Breast epithelium (tissue), 4 donors: ENCODE measurements around the gene ARHGAP15. TPM values are rescaled to one million over a fixed set of nuclear protein-coding genes. Genes with fewer than 3 reads are reported as not detected.

Experiments
- DNase-seq, 2 donors: peaks; one replicate each; pipeline ENCODE4 v3.0.0-alpha.2; 2019; ENCODE audit warnings: low spot score in 2 of 2
- H3K27ac ChIP-seq, 2 donors: fragments of 200-600 bp; sonication (generic) in 1 of 2; one replicate each; pipeline ENCODE4 v1.5.1; 2016 to 2019; ENCODE audit warnings: mild to moderate bottlenecking in 1 of 2
- H3K27me3 ChIP-seq, 2 donors: fragments of 200-600 bp; sonication (generic) in 1 of 2; one replicate each; pipeline versions ENCODE4 v1.5.1 to v1.6.0; 2017 to 2019; ENCODE audit warnings: control low read depth in 1 of 2, mild to moderate bottlenecking in 1 of 2
- H3K36me3 ChIP-seq: fragments of 200-600 bp; one replicate; pipeline ENCODE4 v1.5.1; 2019
- H3K4me1 ChIP-seq, 2 donors: fragments of 200-600 bp; sonication (generic); one replicate each; pipeline ENCODE4 v1.5.1; 2016 to 2019; ENCODE audit warnings: control low read depth in 1 of 2
- H3K4me3 ChIP-seq, 3 donors: fragments of 200-600 bp; sonication (generic); 1 replicate in 2 of 3; 2 replicates in 1 of 3; pipeline ENCODE4 v1.5.1; 2016 to 2019; ENCODE audit warnings: mild to moderate bottlenecking in 3 of 3, moderate library complexity in 2 of 3
- H3K9me3 ChIP-seq, 2 donors: fragments of 200-600 bp; sonication (generic) in 1 of 2; one replicate each; pipeline ENCODE4 v1.5.1; 2016 to 2019; ENCODE audit warnings: control low read depth in 1 of 2
- CTCF ChIP-seq, 3 donors: fragments of 450-650 bp; IDR thresholded peaks; one replicate each; pipeline ENCODE4 v1.5.1; 2016 to 2017; ENCODE audit warnings: antibody characterized with exemption in 3 of 3, mild to moderate bottlenecking in 3 of 3, moderate library complexity in 3 of 3
- POLR2A ChIP-seq: fragments of 450-650 bp; IDR thresholded peaks from one replicate; pipeline ENCODE4 v1.6.1; 2016; ENCODE audit warnings: antibody characterized with exemption, mild to moderate bottlenecking, moderate library complexity
- POLR2AphosphoS5 ChIP-seq, 3 donors: sonication (generic); formaldehyde crosslinking; IDR thresholded peaks; one replicate each; pipeline ENCODE4 v1.6.1; 2017; ENCODE audit warnings: antibody characterized with exemption in 3 of 3
- intact Hi-C: fragments of 100-400 bp; cut with DNase I; formaldehyde crosslinking; loops from one replicate; pipeline ENCODE4 v1.15.1; 2023; ENCODE audit warnings: low total_unique reads
- total RNA-seq, 3 donors: library from RNA; depleted of rRNA; stranded (reverse); fragments of >200 nt; gene quantifications; one replicate each; pipeline ENCODE4 v1.1.0, GENCODE V29; 2016

Gene ARHGAP15
- total RNA-seq, 3 donors from 2014 or later, result 8.9 to 13.4 (median 10.7) TPM

DNA sequence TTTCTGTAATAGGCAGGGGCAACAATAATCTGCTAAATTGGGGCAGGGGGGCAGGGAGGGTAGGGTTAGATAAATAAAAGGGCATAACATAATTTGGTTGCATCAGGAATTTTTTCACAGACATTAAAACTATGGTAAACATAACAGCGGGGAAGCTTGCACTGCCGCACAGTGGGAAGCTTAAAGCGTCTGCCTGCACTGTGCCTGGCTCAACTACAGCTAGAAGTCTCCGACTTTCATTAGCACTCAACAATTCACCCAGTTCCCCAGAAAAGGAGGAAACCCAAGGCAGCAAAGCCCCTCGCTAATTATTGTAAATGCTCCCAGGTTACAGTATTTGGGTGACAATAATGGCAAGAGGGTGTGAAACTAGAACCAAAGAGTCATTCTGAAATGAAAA, 562.9 kb downstream of the ARHGAP15 start:
- Histone ChIP-seq H3K9me3 (no peaks in the 10 kb centered on the region), H3K27me3 (no peaks in the 10 kb centered on the region), H3K27ac (no peak overlapping the region), H3K36me3 (no peaks in the 10 kb centered on the region), H3K4me1 (no peaks in the 10 kb centered on the region), H3K4me3 (no peak overlapping the region)
- intact Hi-C loops, result no loop called here
- TF ChIP-seq POLR2AphosphoS5 (IDR thresholded peaks at IDR 0.05) (no peak), POLR2A (no peak), CTCF (IDR thresholded peaks at IDR 0.05) (no peak)
- DNase-seq, result no peak

DNA sequence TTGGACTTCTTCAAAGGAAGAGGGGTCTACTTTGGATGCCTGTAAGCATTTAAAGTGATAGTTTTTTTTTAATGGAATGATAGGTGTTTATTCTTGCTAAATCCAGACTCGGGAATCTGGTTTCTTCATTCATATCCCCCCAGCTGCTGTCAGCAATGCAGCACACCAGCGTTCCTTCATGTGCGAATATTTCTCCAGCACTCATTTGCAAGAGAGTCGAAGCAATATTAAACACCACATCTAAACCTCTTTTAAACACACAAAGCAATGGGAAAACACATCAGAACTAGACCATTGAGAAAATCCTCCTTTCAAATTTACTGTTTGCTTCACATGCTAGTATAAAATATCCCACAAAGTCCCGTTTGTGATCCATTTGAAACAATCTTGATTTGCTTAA, 563.7 kb downstream of the ARHGAP15 start:
- Histone ChIP-seq H3K4me3 (no peak overlapping the region), H3K9me3 (no peaks in the 10 kb centered on the region), H3K27ac (no peak overlapping the region), H3K4me1 (no peaks in the 10 kb centered on the region), H3K36me3 (no peaks in the 10 kb centered on the region), H3K27me3 (no peaks in the 10 kb centered on the region)
- no peak for TF ChIP-seq POLR2AphosphoS5 (IDR thresholded peaks at IDR 0.05)
- no peak for TF ChIP-seq POLR2A
- no peak for TF ChIP-seq CTCF (IDR thresholded peaks at IDR 0.05)
- no peak for DNase-seq
- intact Hi-C loops, result no loop called here

DNA sequence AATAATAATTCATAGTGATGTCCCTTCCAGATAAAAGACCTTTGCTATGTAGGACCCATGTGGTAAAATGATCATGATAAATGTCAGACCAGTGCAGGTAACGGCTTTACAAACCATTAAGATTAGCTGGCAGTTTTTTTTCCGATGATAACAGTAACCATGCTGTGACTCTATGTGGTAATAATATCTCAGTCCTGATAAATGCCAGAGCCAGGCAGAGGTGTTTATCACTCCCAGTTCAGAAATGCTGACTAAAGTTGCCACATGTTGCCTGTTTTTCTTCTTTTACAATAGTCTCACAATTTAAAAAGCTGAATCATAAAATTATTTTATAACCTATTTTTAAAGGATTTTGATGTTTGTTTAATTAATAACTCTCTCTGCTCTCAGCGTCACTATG, 565.1 kb downstream of the ARHGAP15 start:
- no peaks in the 10 kb centered on the region for H3K4me1 ChIP-seq
- no peaks in the 10 kb centered on the region for H3K9me3 ChIP-seq
- H3K36me3 ChIP-seq, result no peaks in the 10 kb centered on the region
- no peak overlapping the region for H3K4me3 ChIP-seq
- DNase-seq, result no peak
- TF ChIP-seq POLR2AphosphoS5 (IDR thresholded peaks at IDR 0.05) (no peak), CTCF (IDR thresholded peaks at IDR 0.05) (no peak), POLR2A (no peak)
- intact Hi-C loops, result no loop called here
- H3K27me3 ChIP-seq, result no peaks in the 10 kb centered on the region
- H3K27ac ChIP-seq, result no peak overlapping the region

DNA sequence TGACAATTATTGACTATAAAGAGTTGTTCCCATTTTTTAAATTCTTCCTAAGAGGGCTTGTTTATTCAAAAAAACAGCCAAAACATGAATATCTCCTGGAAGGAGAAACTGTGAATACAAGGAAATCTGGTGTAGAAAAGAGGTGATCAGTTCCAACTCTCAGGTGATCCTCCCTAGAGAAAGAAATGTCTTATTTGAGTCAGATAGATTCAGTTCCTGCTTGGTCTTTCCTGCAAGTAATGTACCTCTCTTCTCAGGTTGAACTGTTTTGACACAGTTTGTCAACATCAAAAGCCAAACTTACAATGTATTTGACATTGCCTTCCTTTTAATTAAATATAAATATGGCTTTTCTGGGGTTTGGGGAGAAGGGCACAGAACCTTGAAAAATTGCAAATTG, 567.4 kb downstream of the ARHGAP15 start:
- no peaks in the 10 kb centered on the region for H3K27me3 ChIP-seq
- no peaks in the 10 kb centered on the region for H3K36me3 ChIP-seq
- intact Hi-C loops, result no loop called here
- no peak for DNase-seq
- no peak for TF ChIP-seq POLR2AphosphoS5 (IDR thresholded peaks at IDR 0.05)
- no peak for TF ChIP-seq POLR2A
- no peaks in the 10 kb centered on the region for H3K9me3 ChIP-seq
- no peak overlapping the region for H3K27ac ChIP-seq
- peaks cover 0 to 6% of the 10 kb centered on the region in 2 donors for H3K4me1 ChIP-seq
- H3K4me3 ChIP-seq, result no peak overlapping the region

- Histone ChIP-seq H3K4me3 (no peak overlapping the region), H3K36me3 (no peaks in the 10 kb centered on the region), H3K9me3 (no peaks in the 10 kb centered on the region), H3K4me1 (peaks cover 0 to 6% of the 10 kb centered on the region in 2 donors), H3K27me3 (no peaks in the 10 kb centered on the region), H3K27ac (no peak overlapping the region)
- TF ChIP-seq POLR2A (no peak), CTCF (IDR thresholded peaks at IDR 0.05) (no peak), POLR2AphosphoS5 (IDR thresholded peaks at IDR 0.05) (no peak)
- intact Hi-C loops, result no loop called here
- DNase-seq, result no peak
These were observed 568.5 kb downstream of the ARHGAP15 start for GRCh38 chr2:143697744-143698143.

GRCh38 chr2:143698352-143698751, 569.1 kb downstream of the ARHGAP15 start:
- intact Hi-C loops, result no loop called here
- H3K4me1 ChIP-seq, result peaks cover 0 to 6% of the 10 kb centered on the region in 2 donors
- no peaks in the 10 kb centered on the region for H3K36me3 ChIP-seq
- H3K27me3 ChIP-seq, result no peaks in the 10 kb centered on the region
- no peak for TF ChIP-seq CTCF (IDR thresholded peaks at IDR 0.05)
- no peak for TF ChIP-seq POLR2A
- TF ChIP-seq POLR2AphosphoS5 (IDR thresholded peaks at IDR 0.05), result no peak
- H3K9me3 ChIP-seq, result no peaks in the 10 kb centered on the region
- DNase-seq, result no peak
- H3K27ac ChIP-seq, result no peak overlapping the region
- H3K4me3 ChIP-seq, result no peak overlapping the region
